GM23338 (cell line): ENCODE data around the gene KIAA1586. TPM values are rescaled to one million over a fixed set of nuclear protein-coding genes. Genes with fewer than 3 reads are reported as not detected.

Experiments
- ATAC-seq: fragments of 200-7000 bp; cut with Tn5 transposase; 3 replicates; pipeline ENCODE4 v1.9.1; 2020
- DNase-seq: peaks from one replicate; pipeline ENCODE4 v3.0.0-alpha.2; 2015; ENCODE audit warnings: low spot score
- H2AFZ ChIP-seq: fragments of 200-600 bp; sonication (generic); 2 replicates; pipeline ENCODE4 v1.8.0; 2016; ENCODE audit warnings: antibody characterized with exemption, mild to moderate bottlenecking, moderate library complexity
- H3F3A ChIP-seq: fragments of 200-600 bp; sonication (generic); replicated peaks from 2 replicates; pipeline ENCODE4 v1.8.0; 2017; ENCODE audit warnings: antibody characterized with exemption, mixed run types, low read depth
- H3K27ac ChIP-seq: fragments of 200-600 bp; sonication (generic); 2 replicates; pipeline ENCODE4 v1.6.1; 2016; ENCODE audit warnings: low read depth
- H3K27me3 ChIP-seq: fragments of 200-600 bp; sonication (generic); 2 replicates; pipeline ENCODE4 v1.8.0; 2016; ENCODE audit warnings: mild to moderate bottlenecking, mixed run types, moderate library complexity; ENCODE audit not compliant: insufficient read depth
- H3K36me3 ChIP-seq: fragments of 200-600 bp; sonication (generic); 2 replicates; pipeline ENCODE4 v1.8.0; 2016; ENCODE audit warnings: mild to moderate bottlenecking; ENCODE audit not compliant: insufficient read depth
- H3K4me1 ChIP-seq: fragments of 200-600 bp; sonication (generic); 2 replicates; pipeline ENCODE4 v1.8.0; 2016; ENCODE audit warnings: mild to moderate bottlenecking, moderate library complexity; ENCODE audit not compliant: insufficient read depth
- H3K4me2 ChIP-seq: fragments of 200-600 bp; sonication (generic); 2 replicates; pipeline ENCODE4 v1.7.1; 2017; ENCODE audit warnings: mixed run types
- H3K4me3 ChIP-seq: fragments of 200-600 bp; sonication (generic); 2 replicates; pipeline ENCODE4 v1.6.1; 2016; ENCODE audit warnings: mixed run types
- H3K79me2 ChIP-seq: fragments of 200-600 bp; sonication (generic); replicated peaks from 2 replicates; pipeline ENCODE4 v1.8.0; 2017; ENCODE audit warnings: mild to moderate bottlenecking; ENCODE audit not compliant: insufficient read depth
- H3K9me2 ChIP-seq: fragments of 200-600 bp; sonication (generic); 2 replicates; pipeline ENCODE4 v1.8.0; 2017; ENCODE audit not compliant: insufficient read depth
- H4K20me1 ChIP-seq: fragments of 200-600 bp; sonication (generic); replicated peaks from 2 replicates; pipeline ENCODE4 v1.8.0; 2017; ENCODE audit warnings: mild to moderate bottlenecking; ENCODE audit not compliant: insufficient read depth
- H3K27ac Mint-ChIP-seq: 2 replicates; pipeline ENCODE4 v1.8.0; 2020; ENCODE audit warnings: inconsistent platforms, mild to moderate bottlenecking, moderate library complexity, mixed read lengths
- H3K27me3 Mint-ChIP-seq: 3 replicates; pipeline ENCODE4 v1.8.0; 2022; ENCODE audit warnings: low read depth, mild to moderate bottlenecking, moderate library complexity, mixed read lengths, inconsistent platforms; ENCODE audit not compliant: insufficient read depth, poor library complexity
- H3K36me3 Mint-ChIP-seq: 3 replicates; pipeline ENCODE4 v1.8.0; 2021; ENCODE audit warnings: low read depth, mild to moderate bottlenecking, inconsistent platforms, moderate library complexity, mixed read lengths
- H3K4me1 Mint-ChIP-seq: 3 replicates; pipeline ENCODE4 v1.8.0; 2020; ENCODE audit warnings: mild to moderate bottlenecking, inconsistent platforms, mixed read lengths
- H3K4me3 Mint-ChIP-seq: 3 replicates; pipeline ENCODE4 v1.8.0; 2021; ENCODE audit warnings: moderate library complexity, mild to moderate bottlenecking, inconsistent platforms, mixed read lengths
- H3K9me3 Mint-ChIP-seq: 3 replicates; pipeline ENCODE4 v1.8.0; 2020; ENCODE audit warnings: moderate library complexity, mild to moderate bottlenecking, inconsistent platforms, mixed read lengths
- CREB1 ChIP-seq: fragments of 250-450 bp; sonication (Bioruptor Pico); IDR thresholded peaks from 2 replicates; pipeline ENCODE4 v1.5.0; 2020; ENCODE audit warnings: low read depth, mild to moderate bottlenecking, moderate library complexity
- EZH2phosphoT487 ChIP-seq: fragments of 200-600 bp; sonication (generic); IDR thresholded peaks from one replicate; pipeline ENCODE4 v1.8.1; 2018; ENCODE audit warnings: antibody characterized with exemption; ENCODE audit not compliant: unreplicated experiment
- NANOG ChIP-seq: IDR thresholded peaks from 2 replicates; pipeline ENCODE4 v1.6.1; 2016; ENCODE audit warnings: antibody characterized with exemption, borderline replicate concordance
- ZNF114 ChIP-seq: fragments of 250-450 bp; sonication (Bioruptor Pico); IDR thresholded peaks from 2 replicates; pipeline ENCODE4 v1.5.0; 2020; ENCODE audit warnings: mild to moderate bottlenecking, moderate library complexity
- polyA plus RNA-seq: library from polyadenylated mRNA; unstranded; fragments of >200 nt; fragmentation: Nextera tagmentation; extraction: Ambion mirVana; gene quantifications from 2 replicates; pipeline ENCODE4 v1.2.1, GENCODE V29; 2016
- small RNA-seq: library from RNA; depleted of rRNA; stranded (forward); fragments of <200 nt; gene quantifications from one replicate; pipeline ENCODE3, GENCODE V24; 2014; ENCODE audit warnings: low replicate concordance
- total RNA-seq: library from RNA; depleted of rRNA; stranded (reverse); fragments of >200 nt; shearing (Covaris generic); gene quantifications from 2 replicates; pipeline ENCODE4 v1.2.3, GENCODE V29; 2014; rRNA removed
- TF ChIP-seq, protein P1 (sequence below), 2 experiments: fragments of 200-600 bp in 1 of 2; sonication (generic) in 1 of 2; conservative IDR thresholded peaks; 2 replicates each; pipeline versions ENCODE4 v1.5.1 to v1.6.1; 2016 to 2017; ENCODE audit warnings: antibody characterized with exemption in 2 of 2, low read depth in 2 of 2, mild to moderate bottlenecking in 2 of 2, moderate library complexity in 1 of 2
- TF ChIP-seq, protein P2 (sequence below): IDR thresholded peaks from 2 replicates; pipeline ENCODE4 v1.6.1; 2016; ENCODE audit warnings: antibody characterized with exemption
- TF ChIP-seq, protein P3 (sequence below): IDR thresholded peaks from one replicate; pipeline ENCODE4 v1.6.1; 2018; ENCODE audit warnings: antibody characterized with exemption; ENCODE audit not compliant: unreplicated experiment

Gene KIAA1586
- total and polyA plus RNA-seq, 2 experiments from 2014 or later, result 24.0 to 37.7 TPM

DNA sequence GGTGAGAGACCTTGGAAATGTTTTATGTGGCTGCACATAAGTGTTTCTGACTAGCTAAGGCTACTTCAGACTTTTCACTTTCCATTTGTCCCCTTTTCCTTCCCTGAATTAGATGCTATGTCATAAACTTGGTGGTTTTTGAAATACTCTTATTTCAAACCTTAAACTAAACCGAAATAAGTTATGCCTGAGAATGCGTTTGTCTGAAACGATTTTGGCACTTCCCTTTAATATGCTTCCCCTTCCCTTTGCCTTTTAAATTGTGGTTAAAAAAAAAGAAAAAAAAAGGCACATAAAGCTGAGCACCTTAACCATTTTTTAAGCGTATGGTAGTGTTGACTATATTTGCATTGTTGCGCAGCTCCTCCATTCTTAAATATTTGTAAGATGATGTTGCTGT lies 57.8 kb downstream of the KIAA1586 start:
- Histone ChIP-seq H3K79me2 (peaks cover 75% of the 10 kb centered on the region), H3K9me2 (no peaks in the 10 kb centered on the region), H3K4me2 (no peak overlapping the region), H3F3A (no peaks in the 10 kb centered on the region), H2AFZ (no peak overlapping the region), H3K36me3 (peaks cover 32% of the 10 kb centered on the region), H4K20me1 (peaks cover 7% of the 10 kb centered on the region; the same call in 1 of the 2 replicates), H3K27me3 (no peaks in the 10 kb centered on the region), H3K4me3 (no peak overlapping the region), H3K27ac (peak overlapping the region; percentile 28; the same call in 1 of the 2 replicates), H3K4me1 (peaks cover 14% of the 10 kb centered on the region)
- Mint-ChIP-seq H3K4me1 (peaks cover 13% of the 10 kb centered on the region), H3K27ac (no peak overlapping the region), H3K27me3 (no peaks in the 10 kb centered on the region), H3K4me3 (no peak overlapping the region), H3K36me3 (peaks cover 45% of the 10 kb centered on the region), H3K9me3 (no peaks in the 10 kb centered on the region)
- TF ChIP-seq CREB1 (CRISPR knock-in tag), result no peak
- TF ChIP-seq ZNF114 (CRISPR knock-in tag), result no peak
- TF ChIP-seq, protein P1, sequence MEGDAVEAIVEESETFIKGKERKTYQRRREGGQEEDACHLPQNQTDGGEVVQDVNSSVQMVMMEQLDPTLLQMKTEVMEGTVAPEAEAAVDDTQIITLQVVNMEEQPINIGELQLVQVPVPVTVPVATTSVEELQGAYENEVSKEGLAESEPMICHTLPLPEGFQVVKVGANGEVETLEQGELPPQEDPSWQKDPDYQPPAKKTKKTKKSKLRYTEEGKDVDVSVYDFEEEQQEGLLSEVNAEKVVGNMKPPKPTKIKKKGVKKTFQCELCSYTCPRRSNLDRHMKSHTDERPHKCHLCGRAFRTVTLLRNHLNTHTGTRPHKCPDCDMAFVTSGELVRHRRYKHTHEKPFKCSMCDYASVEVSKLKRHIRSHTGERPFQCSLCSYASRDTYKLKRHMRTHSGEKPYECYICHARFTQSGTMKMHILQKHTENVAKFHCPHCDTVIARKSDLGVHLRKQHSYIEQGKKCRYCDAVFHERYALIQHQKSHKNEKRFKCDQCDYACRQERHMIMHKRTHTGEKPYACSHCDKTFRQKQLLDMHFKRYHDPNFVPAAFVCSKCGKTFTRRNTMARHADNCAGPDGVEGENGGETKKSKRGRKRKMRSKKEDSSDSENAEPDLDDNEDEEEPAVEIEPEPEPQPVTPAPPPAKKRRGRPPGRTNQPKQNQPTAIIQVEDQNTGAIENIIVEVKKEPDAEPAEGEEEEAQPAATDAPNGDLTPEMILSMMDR (conservative IDR thresholded peaks at IDR 0.05; ENCODE audit: low read depth in 2 of 2), result no peak
- no peak for TF ChIP-seq NANOG
- TF ChIP-seq, protein P2, sequence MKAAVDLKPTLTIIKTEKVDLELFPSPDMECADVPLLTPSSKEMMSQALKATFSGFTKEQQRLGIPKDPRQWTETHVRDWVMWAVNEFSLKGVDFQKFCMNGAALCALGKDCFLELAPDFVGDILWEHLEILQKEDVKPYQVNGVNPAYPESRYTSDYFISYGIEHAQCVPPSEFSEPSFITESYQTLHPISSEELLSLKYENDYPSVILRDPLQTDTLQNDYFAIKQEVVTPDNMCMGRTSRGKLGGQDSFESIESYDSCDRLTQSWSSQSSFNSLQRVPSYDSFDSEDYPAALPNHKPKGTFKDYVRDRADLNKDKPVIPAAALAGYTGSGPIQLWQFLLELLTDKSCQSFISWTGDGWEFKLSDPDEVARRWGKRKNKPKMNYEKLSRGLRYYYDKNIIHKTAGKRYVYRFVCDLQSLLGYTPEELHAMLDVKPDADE, result no peak
- no peak for TF ChIP-seq EZH2phosphoT487
- TF ChIP-seq, protein P3, sequence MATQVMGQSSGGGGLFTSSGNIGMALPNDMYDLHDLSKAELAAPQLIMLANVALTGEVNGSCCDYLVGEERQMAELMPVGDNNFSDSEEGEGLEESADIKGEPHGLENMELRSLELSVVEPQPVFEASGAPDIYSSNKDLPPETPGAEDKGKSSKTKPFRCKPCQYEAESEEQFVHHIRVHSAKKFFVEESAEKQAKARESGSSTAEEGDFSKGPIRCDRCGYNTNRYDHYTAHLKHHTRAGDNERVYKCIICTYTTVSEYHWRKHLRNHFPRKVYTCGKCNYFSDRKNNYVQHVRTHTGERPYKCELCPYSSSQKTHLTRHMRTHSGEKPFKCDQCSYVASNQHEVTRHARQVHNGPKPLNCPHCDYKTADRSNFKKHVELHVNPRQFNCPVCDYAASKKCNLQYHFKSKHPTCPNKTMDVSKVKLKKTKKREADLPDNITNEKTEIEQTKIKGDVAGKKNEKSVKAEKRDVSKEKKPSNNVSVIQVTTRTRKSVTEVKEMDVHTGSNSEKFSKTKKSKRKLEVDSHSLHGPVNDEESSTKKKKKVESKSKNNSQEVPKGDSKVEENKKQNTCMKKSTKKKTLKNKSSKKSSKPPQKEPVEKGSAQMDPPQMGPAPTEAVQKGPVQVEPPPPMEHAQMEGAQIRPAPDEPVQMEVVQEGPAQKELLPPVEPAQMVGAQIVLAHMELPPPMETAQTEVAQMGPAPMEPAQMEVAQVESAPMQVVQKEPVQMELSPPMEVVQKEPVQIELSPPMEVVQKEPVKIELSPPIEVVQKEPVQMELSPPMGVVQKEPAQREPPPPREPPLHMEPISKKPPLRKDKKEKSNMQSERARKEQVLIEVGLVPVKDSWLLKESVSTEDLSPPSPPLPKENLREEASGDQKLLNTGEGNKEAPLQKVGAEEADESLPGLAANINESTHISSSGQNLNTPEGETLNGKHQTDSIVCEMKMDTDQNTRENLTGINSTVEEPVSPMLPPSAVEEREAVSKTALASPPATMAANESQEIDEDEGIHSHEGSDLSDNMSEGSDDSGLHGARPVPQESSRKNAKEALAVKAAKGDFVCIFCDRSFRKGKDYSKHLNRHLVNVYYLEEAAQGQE, result no peak
- ATAC-seq, result no peak
- DNase-seq, result no peak

Small RNA genes within 50 kb of the gene (small RNA-seq; reads per million reads assigned to genes)
- not detected for gene FTH1P15

Other genes starting within 250 kb of the KIAA1586 start
- gene BEND6, start 91.6 kb upstream of the KIAA1586 start, total RNA-seq, result 4.9 and 6.7 TPM in 2 replicates
- 4.5 and 6.0 TPM in 2 replicates for gene BEND6, start 91.6 kb upstream of the KIAA1586 start, polyA plus RNA-seq
- 50.7 and 54.1 TPM in 2 replicates for gene ZNF451, start 43.5 kb downstream of the KIAA1586 start, total RNA-seq
- 43.1 and 44.8 TPM in 2 replicates for gene ZNF451, start 43.5 kb downstream of the KIAA1586 start, polyA plus RNA-seq
- gene BAG2, start 125.6 kb downstream of the KIAA1586 start, total RNA-seq, result 8.5 TPM in 2 replicates
- 9.0 and 9.5 TPM in 2 replicates for gene BAG2, start 125.6 kb downstream of the KIAA1586 start, polyA plus RNA-seq
- 16.0 and 16.7 TPM in 2 replicates for gene RAB23, start 175.6 kb downstream of the KIAA1586 start, total RNA-seq
- gene RAB23, start 175.6 kb downstream of the KIAA1586 start, polyA plus RNA-seq, result 5.0 and 5.2 TPM in 2 replicates